Neural progenitor cell (in vitro differentiated cells): ENCODE data around the gene DENND4C.
"Not testable (repeated sequence)": the region's sequence is repeated elsewhere in the genome, so short reads cannot be mapped to it uniquely, and the experiment has no call there.

Source experiments
- EZH2 ChIP-seq: fragments of 200-600 bp; sonication (generic); IDR thresholded peaks from 2 replicates; pipeline ENCODE4 v1.6.1; 2017; ENCODE audit warnings: antibody characterized with exemption, mild to moderate bottlenecking, moderate library complexity
- EZH2phosphoT487 ChIP-seq: fragments of 200-600 bp; sonication (generic); IDR thresholded peaks from 2 replicates; pipeline ENCODE4 v1.6.1; 2017; ENCODE audit warnings: antibody characterized with exemption
- TF ChIP-seq, protein P1 (sequence below): fragments of 200-600 bp; sonication (generic); IDR thresholded peaks from 2 replicates; pipeline ENCODE4 v1.5.1; 2017; ENCODE audit warnings: antibody characterized with exemption, mild to moderate bottlenecking

DNA sequence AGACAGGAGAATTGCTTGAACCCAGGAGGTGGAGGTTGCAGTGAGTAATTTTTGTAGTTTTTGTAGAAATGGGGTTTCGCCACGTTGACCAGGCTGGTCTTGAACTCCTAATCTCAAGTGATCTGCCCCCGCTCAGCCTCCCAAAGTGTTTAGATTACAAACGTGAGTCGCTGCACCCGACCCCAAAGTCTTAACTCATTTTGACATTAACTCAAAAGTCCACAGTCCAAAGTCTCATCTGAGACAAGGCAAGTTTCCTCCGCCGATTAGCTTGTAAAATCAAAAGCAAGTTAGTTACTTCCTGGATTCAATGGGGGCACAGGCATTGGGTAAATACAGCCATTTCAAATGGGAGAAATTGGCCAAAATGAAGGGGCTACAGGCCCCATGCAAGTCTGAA is 19.9 kb downstream of the DENND4C start:
- TF ChIP-seq, protein P1, sequence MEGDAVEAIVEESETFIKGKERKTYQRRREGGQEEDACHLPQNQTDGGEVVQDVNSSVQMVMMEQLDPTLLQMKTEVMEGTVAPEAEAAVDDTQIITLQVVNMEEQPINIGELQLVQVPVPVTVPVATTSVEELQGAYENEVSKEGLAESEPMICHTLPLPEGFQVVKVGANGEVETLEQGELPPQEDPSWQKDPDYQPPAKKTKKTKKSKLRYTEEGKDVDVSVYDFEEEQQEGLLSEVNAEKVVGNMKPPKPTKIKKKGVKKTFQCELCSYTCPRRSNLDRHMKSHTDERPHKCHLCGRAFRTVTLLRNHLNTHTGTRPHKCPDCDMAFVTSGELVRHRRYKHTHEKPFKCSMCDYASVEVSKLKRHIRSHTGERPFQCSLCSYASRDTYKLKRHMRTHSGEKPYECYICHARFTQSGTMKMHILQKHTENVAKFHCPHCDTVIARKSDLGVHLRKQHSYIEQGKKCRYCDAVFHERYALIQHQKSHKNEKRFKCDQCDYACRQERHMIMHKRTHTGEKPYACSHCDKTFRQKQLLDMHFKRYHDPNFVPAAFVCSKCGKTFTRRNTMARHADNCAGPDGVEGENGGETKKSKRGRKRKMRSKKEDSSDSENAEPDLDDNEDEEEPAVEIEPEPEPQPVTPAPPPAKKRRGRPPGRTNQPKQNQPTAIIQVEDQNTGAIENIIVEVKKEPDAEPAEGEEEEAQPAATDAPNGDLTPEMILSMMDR: not testable (repeated sequence)
- not testable (repeated sequence) for TF ChIP-seq EZH2phosphoT487, EZH2
